Natural killer cell (primary cell): ENCODE data around the gene CLCN2. TPM values are rescaled to one million over a fixed set of nuclear protein-coding genes. Genes with fewer than 3 reads are reported as not detected.

Experiments
- ATAC-seq, 3 donors: fragments of 150-1000 bp in 2 of 3; fragments of 200-7000 bp in 1 of 3; cut with Tn5 transposase; 1 replicate in 1 of 3; 2 replicates in 2 of 3; pipeline ENCODE4 v1.10.0; 2021; ENCODE audit warnings: mild to moderate bottlenecking in 2 of 3, moderate library complexity in 2 of 3
- DNase-seq, 2 donors: peaks; one replicate each; pipeline versions ENCODE4 v3.0.0 to v3.0.0-alpha.2; 2013 to 2021; ENCODE audit warnings: mixed read lengths in 1 of 2
- H3K27ac ChIP-seq: one replicate; pipeline ENCODE4 v1.5.1; 2013; ENCODE audit warnings: mild to moderate bottlenecking, low read length
- H3K27me3 ChIP-seq: one replicate; pipeline ENCODE4 v1.6.1; 2013; ENCODE audit warnings: low read length; ENCODE audit not compliant: control insufficient read depth, insufficient read depth
- H3K36me3 ChIP-seq: one replicate; pipeline ENCODE4 v1.6.1; 2013; ENCODE audit warnings: low read length; ENCODE audit not compliant: control insufficient read depth, insufficient read depth
- H3K4me1 ChIP-seq: one replicate; pipeline ENCODE4 v1.6.1; 2013; ENCODE audit warnings: low read length; ENCODE audit not compliant: control insufficient read depth, insufficient read depth
- H3K4me3 ChIP-seq: one replicate; pipeline ENCODE4 v1.5.1; 2013; ENCODE audit warnings: low read length
- H3K9me3 ChIP-seq: one replicate; pipeline ENCODE4 v1.6.1; 2013; ENCODE audit warnings: low read length; ENCODE audit not compliant: control insufficient read depth, insufficient read depth
- H3K27ac Mint-ChIP-seq, 2 donors: one replicate each; pipeline ENCODE4 v1.8.0; 2022; ENCODE audit warnings: mild to moderate bottlenecking in 2 of 2, mixed read lengths in 2 of 2, moderate library complexity in 1 of 2
- H3K27me3 Mint-ChIP-seq, 2 donors: one replicate each; pipeline ENCODE4 v1.8.0; 2022; ENCODE audit warnings: low read depth in 2 of 2, mixed read lengths in 2 of 2
- H3K36me3 Mint-ChIP-seq: one replicate; pipeline ENCODE4 v1.8.0; 2022; ENCODE audit warnings: mixed read lengths
- H3K4me1 Mint-ChIP-seq, 2 donors: one replicate each; pipeline ENCODE4 v1.8.0; 2022; ENCODE audit warnings: mixed read lengths in 2 of 2
- H3K4me3 Mint-ChIP-seq: one replicate; pipeline ENCODE4 v1.8.0; 2022; ENCODE audit warnings: mild to moderate bottlenecking, moderate library complexity, mixed read lengths
- H3K9me3 Mint-ChIP-seq, 2 donors: one replicate each; pipeline ENCODE4 v1.8.0; 2022; ENCODE audit warnings: mixed read lengths in 2 of 2
- WGBS: methylation state at CpG from one replicate; pipeline ENCODE4 v1.1.7; 2013; ENCODE audit warnings: missing lambda C conversion rate; ENCODE audit not compliant: insufficient coverage; 5-methylcytosine and 5-hydroxymethylcytosine counted together
- intact Hi-C: fragments of 100-400 bp; cut with micrococcal nuclease; formaldehyde crosslinking; loops from one replicate; pipeline ENCODE4 v1.14.2; 2022
- total RNA-seq, 4 donors: library from RNA; stranded (reverse); fragments of 120-200 nt in 1 of 4; gene quantifications; one replicate each; pipeline versions ENCODE4 v1.2.3 to v1.2.4, GENCODE V29; 2013 to 2022
- TF ChIP-seq, protein P1 (sequence below): fragments of 200-600 bp; IDR thresholded peaks from one replicate; pipeline ENCODE4 v1.8.0; 2022; ENCODE audit warnings: antibody characterized with exemption

Gene CLCN2
- total RNA-seq, 3 donors from 2014 or later (not counting 1 experiment from before 2014, with no cell fraction given) = 7.8 to 8.2 (median 8.1) TPM

GRCh38 chr3:184391266-184391665 lies 29.9 kb upstream of the CLCN2 start:
- H3K4me1 ChIP-seq = no peaks in the 10 kb centered on the region
- peaks cover 0 to 22% of the 10 kb centered on the region in 2 donors for H3K27me3 Mint-ChIP-seq
- no peaks in the 10 kb centered on the region for H3K36me3 ChIP-seq
- H3K9me3 ChIP-seq = no peaks in the 10 kb centered on the region
- H3K27ac ChIP-seq = no peak overlapping the region
- H3K4me3 Mint-ChIP-seq = no peak overlapping the region
- no peaks in the 10 kb centered on the region for H3K4me1 Mint-ChIP-seq
- 93% methylated on average over 3 of the region's 3 CpGs for WGBS
- no peaks in the 10 kb centered on the region for H3K36me3 Mint-ChIP-seq
- H3K4me3 ChIP-seq = no peak overlapping the region
- no peak for ATAC-seq
- intact Hi-C loops = no loop called here
- no peak for DNase-seq
- no peaks in the 10 kb centered on the region for H3K27me3 ChIP-seq
- H3K27ac Mint-ChIP-seq = no peak overlapping the region
- no peaks in the 10 kb centered on the region for H3K9me3 Mint-ChIP-seq
- TF ChIP-seq, protein P1, sequence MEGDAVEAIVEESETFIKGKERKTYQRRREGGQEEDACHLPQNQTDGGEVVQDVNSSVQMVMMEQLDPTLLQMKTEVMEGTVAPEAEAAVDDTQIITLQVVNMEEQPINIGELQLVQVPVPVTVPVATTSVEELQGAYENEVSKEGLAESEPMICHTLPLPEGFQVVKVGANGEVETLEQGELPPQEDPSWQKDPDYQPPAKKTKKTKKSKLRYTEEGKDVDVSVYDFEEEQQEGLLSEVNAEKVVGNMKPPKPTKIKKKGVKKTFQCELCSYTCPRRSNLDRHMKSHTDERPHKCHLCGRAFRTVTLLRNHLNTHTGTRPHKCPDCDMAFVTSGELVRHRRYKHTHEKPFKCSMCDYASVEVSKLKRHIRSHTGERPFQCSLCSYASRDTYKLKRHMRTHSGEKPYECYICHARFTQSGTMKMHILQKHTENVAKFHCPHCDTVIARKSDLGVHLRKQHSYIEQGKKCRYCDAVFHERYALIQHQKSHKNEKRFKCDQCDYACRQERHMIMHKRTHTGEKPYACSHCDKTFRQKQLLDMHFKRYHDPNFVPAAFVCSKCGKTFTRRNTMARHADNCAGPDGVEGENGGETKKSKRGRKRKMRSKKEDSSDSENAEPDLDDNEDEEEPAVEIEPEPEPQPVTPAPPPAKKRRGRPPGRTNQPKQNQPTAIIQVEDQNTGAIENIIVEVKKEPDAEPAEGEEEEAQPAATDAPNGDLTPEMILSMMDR = no peak

DNA sequence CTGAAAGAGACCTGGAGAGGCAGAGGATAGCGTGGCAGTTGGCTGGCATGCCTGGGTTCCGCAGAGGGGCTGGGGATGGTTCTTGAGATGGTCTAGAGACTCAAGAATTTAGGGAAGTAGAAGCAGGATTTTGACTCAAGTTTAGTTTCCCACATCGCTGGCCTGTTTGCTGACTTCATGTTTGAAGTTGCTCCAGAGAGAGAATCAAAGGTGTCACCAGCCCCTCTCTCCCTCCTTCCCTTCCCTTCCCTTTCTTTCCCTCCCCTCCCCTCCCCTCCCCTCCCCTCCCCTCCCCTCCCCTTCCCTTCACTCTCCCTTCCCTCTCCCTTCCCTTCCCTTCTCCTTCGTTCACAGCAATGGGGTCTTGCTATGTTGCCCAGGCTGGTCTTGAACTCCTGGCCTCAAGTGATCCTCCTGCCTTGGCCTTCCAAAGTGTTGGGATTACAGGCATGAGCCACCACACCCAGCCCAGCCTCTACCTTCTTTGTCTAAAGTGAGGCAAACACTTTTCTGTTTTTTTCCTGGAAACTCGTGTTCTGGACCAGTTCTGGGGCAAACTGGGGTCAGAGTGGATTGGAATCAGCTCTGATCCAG lies 28.6 kb upstream of the CLCN2 start:
- H3K27ac Mint-ChIP-seq = no peak overlapping the region
- no peaks in the 10 kb centered on the region for H3K4me1 ChIP-seq
- H3K4me1 Mint-ChIP-seq = no peaks in the 10 kb centered on the region
- H3K27ac ChIP-seq = no peak overlapping the region
- TF ChIP-seq, protein P1 = no peak
- H3K27me3 Mint-ChIP-seq = peaks cover 0 to 23% of the 10 kb centered on the region in 2 donors
- no peaks in the 10 kb centered on the region for H3K36me3 Mint-ChIP-seq
- DNase-seq (no peak), ATAC-seq (no peak)
- no peaks in the 10 kb centered on the region for H3K9me3 ChIP-seq
- intact Hi-C loops = no loop called here
- no peaks in the 10 kb centered on the region for H3K27me3 ChIP-seq
- H3K4me3 ChIP-seq = no peak overlapping the region
- 81% methylated on average over 4 of the region's 5 CpGs for WGBS
- no peaks in the 10 kb centered on the region for H3K9me3 Mint-ChIP-seq
- no peak overlapping the region for H3K4me3 Mint-ChIP-seq
- H3K36me3 ChIP-seq = no peaks in the 10 kb centered on the region

DNA sequence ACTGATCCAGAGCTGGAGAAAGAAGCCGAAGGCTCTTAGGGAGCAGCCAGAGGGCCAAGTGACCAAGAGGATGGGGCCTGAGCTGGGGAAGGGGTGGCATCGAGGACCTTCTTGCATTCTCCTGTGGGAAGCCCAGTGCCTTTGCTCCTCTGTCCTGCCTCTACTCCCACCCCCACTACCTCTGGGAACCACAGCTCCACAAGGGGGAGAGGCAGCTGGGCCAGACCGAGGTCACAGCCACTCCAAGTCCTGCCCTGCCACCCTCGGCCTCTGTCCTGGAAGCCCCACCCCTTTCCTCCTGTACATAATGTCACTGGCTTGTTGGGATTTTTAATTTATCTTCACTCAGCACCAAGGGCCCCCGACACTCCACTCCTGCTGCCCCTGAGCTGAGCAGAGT lies 28.0 kb upstream of the CLCN2 start:
- Mint-ChIP-seq H3K36me3 (no peaks in the 10 kb centered on the region), H3K27me3 (peaks cover 0 to 26% of the 10 kb centered on the region in 2 donors), H3K4me3 (no peak overlapping the region), H3K27ac (no peak overlapping the region), H3K4me1 (no peaks in the 10 kb centered on the region), H3K9me3 (no peaks in the 10 kb centered on the region)
- no peak for ATAC-seq
- no peak overlapping the region for H3K4me3 ChIP-seq
- intact Hi-C loops = no loop called here
- no peaks in the 10 kb centered on the region for H3K4me1 ChIP-seq
- TF ChIP-seq, protein P1 = no peak
- H3K36me3 ChIP-seq = no peaks in the 10 kb centered on the region
- H3K27ac ChIP-seq = no peak overlapping the region
- no peak for DNase-seq
- no peaks in the 10 kb centered on the region for H3K9me3 ChIP-seq
- 63% methylated on average over 3 of the region's 5 CpGs for WGBS
- no peaks in the 10 kb centered on the region for H3K27me3 ChIP-seq

DNA sequence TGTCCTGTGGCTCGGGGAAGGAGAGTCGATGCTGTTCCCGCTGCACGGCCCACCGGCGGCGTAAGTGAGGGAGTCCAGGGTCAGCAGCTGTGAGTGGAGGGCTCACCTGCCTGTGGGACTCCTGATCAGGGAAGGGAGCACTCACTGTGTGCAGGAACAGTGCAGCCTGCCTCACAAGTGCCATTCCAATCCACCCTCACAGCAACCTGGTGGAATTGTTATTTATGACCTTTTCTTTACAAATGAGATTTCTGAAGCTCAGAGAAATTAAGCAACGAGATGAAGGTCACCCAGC lies 27.5 kb upstream of the CLCN2 start:
- no peaks in the 10 kb centered on the region for H3K36me3 Mint-ChIP-seq
- no peaks in the 10 kb centered on the region for H3K9me3 Mint-ChIP-seq
- Histone ChIP-seq H3K9me3 (no peaks in the 10 kb centered on the region), H3K4me3 (no peak overlapping the region), H3K36me3 (no peaks in the 10 kb centered on the region), H3K4me1 (no peaks in the 10 kb centered on the region), H3K27ac (no peak overlapping the region), H3K27me3 (no peaks in the 10 kb centered on the region)
- TF ChIP-seq, protein P1 = no peak
- H3K27ac Mint-ChIP-seq = no peak overlapping the region
- no peak overlapping the region for H3K4me3 Mint-ChIP-seq
- H3K27me3 Mint-ChIP-seq = peaks cover 0 to 29% of the 10 kb centered on the region in 2 donors
- intact Hi-C loops = no loop called here
- DNase-seq = no peak
- no peak for ATAC-seq
- H3K4me1 Mint-ChIP-seq = no peaks in the 10 kb centered on the region
- 85% methylated on average over 8 of the region's 8 CpGs for WGBS
